ENCODE results near the gene ARHGAP24. TPM values are rescaled to one million over a fixed set of nuclear protein-coding genes. Genes with fewer than 3 reads are reported as not detected.

Gene ARHGAP24
- total and polyA plus RNA-seq, 2 experiments from 2014 or later: 0.21 to 0.36 TPM

DNA sequence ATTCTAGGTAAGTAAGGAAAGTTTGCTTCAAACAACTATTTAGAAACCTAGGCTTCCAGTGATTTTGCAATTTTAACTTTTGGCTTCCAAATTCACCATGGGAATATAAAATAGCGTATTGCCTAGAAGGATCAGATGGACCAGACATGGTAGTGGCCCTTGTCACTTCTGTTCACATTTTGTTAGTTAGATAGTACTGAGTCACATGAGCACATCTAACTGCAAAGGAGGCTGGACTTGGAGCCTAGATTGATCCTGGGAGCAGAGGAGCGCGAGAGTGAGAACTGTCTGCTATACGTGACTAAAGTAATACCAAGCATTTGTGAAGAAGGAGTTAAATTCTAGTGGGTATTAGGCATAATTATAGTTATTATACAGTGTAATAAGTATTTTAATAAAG lies 102.4 kb downstream of the ARHGAP24 start:
- no peaks in the 10 kb centered on the region for H3K9me3 Mint-ChIP-seq
- no peak overlapping the region for H3K4me3 ChIP-seq
- H2AFZ ChIP-seq: no peak overlapping the region
- H3K36me3 Mint-ChIP-seq (ENCODE audit: low read depth): no peaks in the 10 kb centered on the region
- no peaks in the 10 kb centered on the region for H3K27me3 ChIP-seq (ENCODE audit: insufficient read depth)
- H3K4me1 Mint-ChIP-seq: no peaks in the 10 kb centered on the region
- TF ChIP-seq JUNB (IDR thresholded peaks at IDR 0.05; ENCODE audit: unreplicated experiment) (no peak), EZH2phosphoT487 (IDR thresholded peaks at IDR 0.05; ENCODE audit: unreplicated experiment) (no peak)
- TF ChIP-seq, protein P1, sequence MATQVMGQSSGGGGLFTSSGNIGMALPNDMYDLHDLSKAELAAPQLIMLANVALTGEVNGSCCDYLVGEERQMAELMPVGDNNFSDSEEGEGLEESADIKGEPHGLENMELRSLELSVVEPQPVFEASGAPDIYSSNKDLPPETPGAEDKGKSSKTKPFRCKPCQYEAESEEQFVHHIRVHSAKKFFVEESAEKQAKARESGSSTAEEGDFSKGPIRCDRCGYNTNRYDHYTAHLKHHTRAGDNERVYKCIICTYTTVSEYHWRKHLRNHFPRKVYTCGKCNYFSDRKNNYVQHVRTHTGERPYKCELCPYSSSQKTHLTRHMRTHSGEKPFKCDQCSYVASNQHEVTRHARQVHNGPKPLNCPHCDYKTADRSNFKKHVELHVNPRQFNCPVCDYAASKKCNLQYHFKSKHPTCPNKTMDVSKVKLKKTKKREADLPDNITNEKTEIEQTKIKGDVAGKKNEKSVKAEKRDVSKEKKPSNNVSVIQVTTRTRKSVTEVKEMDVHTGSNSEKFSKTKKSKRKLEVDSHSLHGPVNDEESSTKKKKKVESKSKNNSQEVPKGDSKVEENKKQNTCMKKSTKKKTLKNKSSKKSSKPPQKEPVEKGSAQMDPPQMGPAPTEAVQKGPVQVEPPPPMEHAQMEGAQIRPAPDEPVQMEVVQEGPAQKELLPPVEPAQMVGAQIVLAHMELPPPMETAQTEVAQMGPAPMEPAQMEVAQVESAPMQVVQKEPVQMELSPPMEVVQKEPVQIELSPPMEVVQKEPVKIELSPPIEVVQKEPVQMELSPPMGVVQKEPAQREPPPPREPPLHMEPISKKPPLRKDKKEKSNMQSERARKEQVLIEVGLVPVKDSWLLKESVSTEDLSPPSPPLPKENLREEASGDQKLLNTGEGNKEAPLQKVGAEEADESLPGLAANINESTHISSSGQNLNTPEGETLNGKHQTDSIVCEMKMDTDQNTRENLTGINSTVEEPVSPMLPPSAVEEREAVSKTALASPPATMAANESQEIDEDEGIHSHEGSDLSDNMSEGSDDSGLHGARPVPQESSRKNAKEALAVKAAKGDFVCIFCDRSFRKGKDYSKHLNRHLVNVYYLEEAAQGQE (IDR thresholded peaks at IDR 0.05; ENCODE audit: unreplicated experiment): no peak
- H3K27me3 Mint-ChIP-seq (ENCODE audit: insufficient read depth, low read depth, poor library complexity): no peaks in the 10 kb centered on the region
- ATAC-seq: no peak
- no peaks in the 10 kb centered on the region for H3F3A ChIP-seq (replicated peaks; ENCODE audit: low read depth)
- no peak overlapping the region for H3K27ac Mint-ChIP-seq
- no peak overlapping the region for H3K27ac ChIP-seq (ENCODE audit: low read depth)
- no peak for DNase-seq (ENCODE audit: low spot score)
- H3K4me1 ChIP-seq (ENCODE audit: insufficient read depth): no peaks in the 10 kb centered on the region
- no peaks in the 10 kb centered on the region for H4K20me1 ChIP-seq (replicated peaks; ENCODE audit: insufficient read depth)
- H3K9me2 ChIP-seq (ENCODE audit: insufficient read depth): no peaks in the 10 kb centered on the region
- H3K79me2 ChIP-seq (replicated peaks; ENCODE audit: insufficient read depth): no peaks in the 10 kb centered on the region
- no peaks in the 10 kb centered on the region for H3K36me3 ChIP-seq (ENCODE audit: insufficient read depth)
- no peak overlapping the region for H3K4me2 ChIP-seq
- H3K4me3 Mint-ChIP-seq: no peak overlapping the region

DNA sequence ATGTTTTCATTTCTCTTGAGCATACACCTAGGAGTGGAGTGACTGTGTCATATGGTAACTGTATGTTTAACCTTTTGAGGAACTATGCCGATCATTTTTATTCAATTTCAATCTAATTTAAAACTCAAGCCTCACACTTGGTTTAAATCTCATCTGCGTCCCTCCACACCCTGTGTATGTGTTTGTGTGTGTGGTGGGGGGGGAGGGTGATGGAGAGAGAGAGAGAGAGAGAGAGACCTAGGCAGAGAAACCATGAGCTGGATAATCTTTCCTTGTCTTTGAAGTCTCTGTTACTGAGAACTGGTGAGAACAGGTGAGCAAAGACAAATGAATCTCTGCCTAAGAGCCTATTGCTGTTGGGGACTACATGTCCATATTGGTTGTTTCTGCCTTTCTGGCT lies 105.0 kb downstream of the ARHGAP24 start:
- Histone ChIP-seq H3K27me3 (ENCODE audit: insufficient read depth) (no peaks in the 10 kb centered on the region), H2AFZ (no peak overlapping the region), H3K79me2 (replicated peaks; ENCODE audit: insufficient read depth) (no peaks in the 10 kb centered on the region), H3K36me3 (ENCODE audit: insufficient read depth) (no peaks in the 10 kb centered on the region), H3K4me3 (no peak overlapping the region), H3K9me2 (ENCODE audit: insufficient read depth) (peaks cover under 1% of the 10 kb centered on the region; the same call in 1 of the 2 replicates), H3K27ac (ENCODE audit: low read depth) (no peak overlapping the region), H3K4me1 (ENCODE audit: insufficient read depth) (no peaks in the 10 kb centered on the region), H3K4me2 (no peak overlapping the region), H4K20me1 (replicated peaks; ENCODE audit: insufficient read depth) (no peaks in the 10 kb centered on the region), H3F3A (replicated peaks; ENCODE audit: low read depth) (no peaks in the 10 kb centered on the region)
- no peak for ATAC-seq
- no peaks in the 10 kb centered on the region for H3K4me1 Mint-ChIP-seq
- no peak overlapping the region for H3K4me3 Mint-ChIP-seq
- H3K27me3 Mint-ChIP-seq (ENCODE audit: insufficient read depth, low read depth, poor library complexity): no peaks in the 10 kb centered on the region
- no peak for DNase-seq (ENCODE audit: low spot score)
- H3K36me3 Mint-ChIP-seq (ENCODE audit: low read depth): no peaks in the 10 kb centered on the region
- H3K27ac Mint-ChIP-seq: no peak overlapping the region
- H3K9me3 Mint-ChIP-seq: no peaks in the 10 kb centered on the region
- TF ChIP-seq EZH2phosphoT487 (IDR thresholded peaks at IDR 0.05; ENCODE audit: unreplicated experiment) (no peak), CREB1 (CRISPR knock-in tag; IDR thresholded peaks at IDR 0.05; ENCODE audit: low read depth) (no peak), JUNB (IDR thresholded peaks at IDR 0.05; ENCODE audit: unreplicated experiment) (no peak), EZH2 (IDR thresholded peaks at IDR 0.05; ENCODE audit: low read depth, unreplicated experiment) (no peak), NANOG (IDR thresholded peaks at IDR 0.05; ENCODE audit: borderline replicate concordance) (no peak)
- TF ChIP-seq, protein P1 (IDR thresholded peaks at IDR 0.05; ENCODE audit: unreplicated experiment): no peak
- TF ChIP-seq, protein P2, sequence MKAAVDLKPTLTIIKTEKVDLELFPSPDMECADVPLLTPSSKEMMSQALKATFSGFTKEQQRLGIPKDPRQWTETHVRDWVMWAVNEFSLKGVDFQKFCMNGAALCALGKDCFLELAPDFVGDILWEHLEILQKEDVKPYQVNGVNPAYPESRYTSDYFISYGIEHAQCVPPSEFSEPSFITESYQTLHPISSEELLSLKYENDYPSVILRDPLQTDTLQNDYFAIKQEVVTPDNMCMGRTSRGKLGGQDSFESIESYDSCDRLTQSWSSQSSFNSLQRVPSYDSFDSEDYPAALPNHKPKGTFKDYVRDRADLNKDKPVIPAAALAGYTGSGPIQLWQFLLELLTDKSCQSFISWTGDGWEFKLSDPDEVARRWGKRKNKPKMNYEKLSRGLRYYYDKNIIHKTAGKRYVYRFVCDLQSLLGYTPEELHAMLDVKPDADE (IDR thresholded peaks at IDR 0.05): no peak
